SW 1271 (cell line): ENCODE measurements around the gene DCAF4.

Source experiments
- DNase-seq, 2 experiments: peaks; one replicate each; lab custom pipeline; 2025; lab: John Stamatoyannopoulos, UW

Gene DCAF4, protein sequence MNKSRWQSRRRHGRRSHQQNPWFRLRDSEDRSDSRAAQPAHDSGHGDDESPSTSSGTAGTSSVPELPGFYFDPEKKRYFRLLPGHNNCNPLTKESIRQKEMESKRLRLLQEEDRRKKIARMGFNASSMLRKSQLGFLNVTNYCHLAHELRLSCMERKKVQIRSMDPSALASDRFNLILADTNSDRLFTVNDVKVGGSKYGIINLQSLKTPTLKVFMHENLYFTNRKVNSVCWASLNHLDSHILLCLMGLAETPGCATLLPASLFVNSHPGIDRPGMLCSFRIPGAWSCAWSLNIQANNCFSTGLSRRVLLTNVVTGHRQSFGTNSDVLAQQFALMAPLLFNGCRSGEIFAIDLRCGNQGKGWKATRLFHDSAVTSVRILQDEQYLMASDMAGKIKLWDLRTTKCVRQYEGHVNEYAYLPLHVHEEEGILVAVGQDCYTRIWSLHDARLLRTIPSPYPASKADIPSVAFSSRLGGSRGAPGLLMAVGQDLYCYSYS

DNA sequence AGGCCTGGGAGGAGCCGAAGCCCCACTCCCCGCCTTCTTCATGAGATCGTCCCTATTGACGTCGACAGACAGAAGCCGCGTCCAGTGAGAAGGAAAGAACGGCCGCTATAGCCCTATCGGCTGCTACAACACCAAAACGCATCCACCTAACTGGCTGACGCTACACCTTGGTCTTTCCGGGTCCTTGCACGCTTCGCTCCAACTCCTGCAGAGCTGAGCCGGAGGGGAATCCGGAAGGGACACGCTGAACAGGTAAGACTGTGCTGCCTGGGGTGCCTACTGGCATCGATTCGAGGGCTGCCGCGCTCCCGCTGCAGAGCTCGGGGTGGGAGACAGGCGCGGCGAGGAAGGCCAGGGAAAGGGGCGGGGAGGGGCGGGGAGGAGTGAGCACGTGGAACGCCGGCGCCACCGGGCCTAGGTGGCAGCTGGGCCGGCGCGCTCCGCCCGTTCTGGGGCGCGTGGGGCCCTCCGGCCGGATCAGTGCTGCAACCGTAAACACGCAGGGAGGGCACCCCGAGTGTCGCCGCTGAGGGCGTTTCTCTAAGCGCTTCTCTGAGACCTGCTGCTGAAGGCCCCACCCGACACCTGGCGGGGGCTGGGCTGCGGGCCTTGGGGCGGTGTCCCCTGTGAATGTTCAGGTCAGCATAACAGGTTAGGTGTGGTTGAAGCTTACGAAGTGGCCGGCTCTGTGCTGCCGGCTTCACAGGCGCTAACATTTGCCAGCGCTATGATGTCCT is at the start of gene DCAF4:
TSS of gene DCAF4 (plus strand) at position 173 of the 737 bp plus-strand sequence. CDS start 11,515 bp downstream, outside the sequence.
- DNase-seq = peak; percentile 97 to 99

DNA sequence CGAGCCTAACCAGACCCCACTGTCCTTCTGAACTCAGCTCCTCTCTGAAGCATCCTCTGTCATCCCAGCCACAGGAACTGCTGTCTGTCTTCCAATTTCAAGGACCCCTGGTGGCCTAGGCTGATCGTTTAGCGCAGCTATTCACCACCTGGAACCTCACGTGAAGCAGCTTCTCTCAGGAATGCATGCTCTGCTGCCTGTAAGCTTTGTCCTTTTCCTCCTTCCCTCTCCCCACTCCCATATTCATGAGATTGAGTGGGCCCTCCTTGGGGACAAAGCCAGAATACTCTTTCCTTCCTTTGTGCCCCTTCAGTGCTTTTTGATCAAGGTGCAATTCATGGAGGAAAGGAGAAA is 49.6 kb upstream of the DCAF4 start:
- DNase-seq = no peak

DNA sequence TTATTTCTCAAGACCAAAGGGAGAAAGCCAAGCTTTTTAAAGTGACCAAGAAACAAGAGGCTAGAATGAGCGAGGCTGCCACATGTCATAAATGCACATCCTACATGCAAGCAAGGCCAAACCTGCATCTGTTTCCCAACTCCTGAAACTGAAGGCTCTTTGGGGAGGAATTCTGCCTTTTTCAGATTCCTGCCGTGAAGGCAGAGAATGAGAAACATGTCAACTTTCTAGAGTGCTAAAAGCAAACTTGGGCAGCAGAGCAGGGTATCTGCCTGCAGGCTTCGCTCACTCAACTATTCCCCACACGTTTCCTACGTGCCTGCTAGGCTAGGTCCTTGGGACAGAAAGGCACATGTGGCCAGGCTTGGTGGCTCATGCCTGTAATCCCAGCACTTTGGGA is 47.5 kb upstream of the DCAF4 start:
- no peak for DNase-seq

DNA sequence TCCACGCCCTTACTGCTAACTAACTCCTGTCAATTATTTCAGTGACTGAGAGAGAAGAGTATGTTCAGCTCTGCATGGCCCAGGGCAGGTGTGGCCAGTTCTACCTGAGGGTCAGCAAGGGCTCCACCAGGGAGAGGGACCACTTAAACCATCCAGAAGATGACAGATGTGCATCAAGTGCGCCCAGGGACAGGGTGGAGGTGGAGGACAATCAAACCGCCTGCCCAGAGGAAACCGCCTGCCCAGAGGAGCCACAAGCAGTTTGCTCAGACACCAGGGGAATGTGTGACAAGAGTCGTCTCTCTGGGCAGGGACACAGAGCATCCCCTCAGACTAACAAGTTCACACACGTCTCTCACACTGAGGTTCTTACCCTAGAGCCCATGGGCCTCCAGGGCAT is 46.8 kb upstream of the DCAF4 start:
- DNase-seq = no peak

DNA sequence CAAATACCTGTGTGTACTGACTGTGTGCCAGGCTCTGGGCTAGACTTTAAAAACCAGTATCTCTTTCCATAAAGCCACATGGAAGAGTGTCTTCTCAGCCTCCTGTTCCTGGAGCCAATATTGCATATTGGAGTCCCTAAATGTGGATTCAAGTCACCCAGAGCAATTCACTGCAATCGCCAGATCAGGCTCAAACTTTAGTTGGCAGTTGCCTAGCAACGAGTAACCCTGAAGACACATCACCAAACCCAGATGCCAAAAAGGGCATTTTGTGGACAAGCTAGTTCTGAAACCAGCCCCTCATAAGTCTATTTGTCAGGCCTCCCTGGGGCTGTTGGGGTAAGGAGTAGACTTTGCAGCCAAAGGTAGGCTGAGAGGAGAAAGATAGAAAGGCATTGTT is 46.1 kb upstream of the DCAF4 start:
- no peak for DNase-seq

DNA sequence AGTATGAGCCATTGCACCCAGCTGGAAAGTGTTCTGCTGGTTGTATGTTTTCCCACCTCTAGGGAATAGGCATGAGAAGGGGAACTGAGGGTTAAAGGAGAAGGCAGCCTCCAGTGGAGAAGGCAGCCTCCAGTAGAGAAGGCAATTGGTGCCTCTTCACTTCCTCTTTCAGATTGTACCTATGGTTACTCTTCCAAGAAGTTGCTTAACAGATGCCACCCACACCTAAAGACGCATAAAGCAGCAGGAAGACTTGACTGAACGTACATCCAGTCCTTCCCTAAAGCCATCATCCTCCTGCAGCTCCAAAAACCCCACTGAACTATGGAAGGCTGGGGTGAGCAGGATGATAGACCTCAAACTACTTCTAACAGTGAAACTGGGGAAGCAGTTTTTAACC is 45.4 kb upstream of the DCAF4 start:
- no peak for DNase-seq

DNA sequence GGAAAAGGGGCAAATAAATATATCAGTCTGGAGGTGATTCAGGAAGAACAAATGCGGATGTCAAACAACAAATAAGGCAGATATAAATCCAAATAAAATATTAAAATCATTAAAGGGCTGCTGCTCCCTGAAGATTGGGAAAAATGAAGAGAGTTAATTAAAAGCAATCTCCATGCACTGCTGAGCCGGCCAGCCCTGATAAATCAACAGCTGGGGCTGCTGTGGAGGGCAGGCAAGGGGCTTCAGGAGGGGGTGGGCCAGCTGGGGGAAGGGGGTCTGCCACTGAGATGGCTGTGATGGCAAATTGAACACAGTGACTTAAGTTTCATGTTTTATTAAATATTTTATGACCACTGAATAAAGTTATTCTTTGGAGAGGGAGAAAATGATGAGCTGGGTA is 44.7 kb upstream of the DCAF4 start:
- no peak for DNase-seq

DNA sequence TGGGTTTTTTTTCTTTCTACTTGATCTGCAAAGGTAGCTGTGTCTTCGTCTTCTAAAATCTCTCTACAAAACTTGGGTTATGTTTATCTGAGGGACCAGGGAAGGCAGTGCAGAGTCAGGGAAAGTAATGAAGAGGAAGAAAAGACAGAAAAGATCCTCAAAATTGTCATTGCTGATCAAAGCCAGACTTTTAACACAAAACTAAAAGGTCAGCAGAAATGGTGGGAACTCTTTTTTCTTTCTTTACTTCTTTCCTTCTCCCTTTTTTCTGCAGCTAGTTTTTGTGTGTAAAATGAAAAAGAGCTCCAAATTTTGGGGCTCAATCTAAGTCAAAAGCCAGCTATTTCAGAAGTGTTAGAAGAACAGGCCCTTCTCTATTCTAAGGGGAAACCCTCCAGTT is 44.2 kb upstream of the DCAF4 start:
- DNase-seq = no peak

DNA sequence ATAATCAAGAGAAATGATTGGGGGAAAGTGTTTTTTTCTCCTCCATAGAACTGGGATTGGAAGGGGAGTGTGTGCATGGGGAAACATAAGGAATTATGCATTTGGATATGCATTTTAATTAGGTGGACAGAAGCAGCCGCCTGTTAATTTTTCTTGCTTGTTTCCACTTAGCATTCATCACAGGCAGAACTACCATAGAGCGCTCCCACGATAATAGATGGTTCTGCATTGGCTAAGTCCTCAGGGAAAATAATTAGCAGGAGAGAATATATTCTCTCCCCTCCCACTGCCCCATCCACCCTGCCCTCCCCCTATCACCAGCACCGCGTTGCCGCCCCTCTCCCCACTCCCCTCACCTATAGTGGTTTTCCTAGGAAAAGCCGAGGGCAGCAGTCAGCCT is 43.8 kb upstream of the DCAF4 start:
- DNase-seq = no peak

DNA sequence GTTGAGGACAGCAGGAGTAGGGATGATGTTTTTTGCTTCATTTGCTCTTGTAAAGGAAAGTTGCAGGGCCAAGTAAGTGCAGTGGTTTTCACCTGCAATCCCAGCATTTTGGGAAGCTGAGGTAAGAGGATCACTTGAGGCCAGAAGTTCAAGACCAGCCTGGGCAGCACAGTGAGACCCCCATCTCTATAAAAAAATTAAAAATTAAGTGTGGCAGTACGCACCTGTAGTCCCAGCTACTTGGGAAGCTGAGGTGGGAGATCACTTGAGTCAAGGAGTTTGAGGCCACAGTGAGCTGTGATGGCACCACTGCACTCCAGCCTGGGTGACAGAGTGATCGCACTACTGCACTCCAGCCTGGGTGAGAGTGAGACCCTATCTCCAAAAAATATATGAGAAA is 43.2 kb upstream of the DCAF4 start:
- no peak for DNase-seq

DNA sequence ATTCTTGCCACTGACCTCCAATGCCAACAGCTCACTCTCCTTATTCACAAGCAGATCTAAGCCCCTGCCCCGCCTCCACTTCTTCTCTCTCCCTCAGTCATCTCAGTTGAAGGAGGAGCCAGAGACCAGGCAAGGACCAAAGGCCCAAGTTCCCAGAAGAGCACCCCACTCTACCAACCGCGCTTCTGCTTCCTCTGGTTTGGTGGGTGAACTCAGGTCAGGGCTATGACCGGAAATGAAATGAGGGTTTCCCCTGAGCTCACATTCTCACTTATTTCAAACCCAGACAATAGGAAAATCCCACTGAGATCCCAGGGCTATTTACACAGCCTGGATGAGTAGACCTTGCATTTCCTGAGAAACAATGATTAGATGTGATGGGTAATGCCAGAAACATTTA is 42.3 kb upstream of the DCAF4 start:
- DNase-seq = no peak

DNA sequence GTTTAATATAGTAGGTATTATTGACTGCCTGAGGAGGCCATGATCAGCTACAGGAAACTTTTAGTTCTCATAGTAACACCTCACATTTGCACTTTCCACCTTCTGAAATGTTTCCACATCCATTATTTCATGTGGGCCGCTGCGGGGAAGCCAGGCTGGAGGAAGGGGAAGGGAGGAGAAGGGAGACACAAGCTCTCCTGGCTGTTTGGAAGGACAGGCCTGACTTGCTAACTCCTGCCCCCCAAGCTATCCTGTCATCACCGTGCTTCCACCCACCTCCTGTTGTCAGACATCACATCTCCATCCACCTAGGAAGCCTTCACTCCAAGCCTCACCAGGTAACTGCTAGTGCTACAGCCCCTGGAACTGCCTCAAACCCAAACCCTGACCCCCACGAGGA is 41.9 kb upstream of the DCAF4 start:
- no peak for DNase-seq

DNA sequence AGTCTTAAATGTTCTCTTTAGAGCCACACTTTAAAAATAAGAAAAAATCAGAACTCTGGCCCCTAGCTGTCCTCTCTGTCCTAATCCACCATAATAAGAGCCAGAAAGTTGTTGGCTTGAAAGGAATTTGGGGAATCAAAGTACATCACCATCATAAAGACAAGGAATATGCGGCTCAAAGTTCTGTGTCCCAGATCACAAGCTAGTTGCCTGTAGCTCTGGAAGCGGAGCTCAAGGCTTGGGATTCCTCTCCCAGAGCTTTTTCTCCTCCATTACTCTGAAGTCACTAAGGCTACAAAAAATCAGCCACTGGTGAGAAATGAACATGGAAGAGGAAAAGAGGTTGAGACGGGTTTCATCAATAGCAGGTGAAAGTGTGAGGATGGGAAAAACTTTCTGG is 38.8 kb upstream of the DCAF4 start:
- DNase-seq = no peak

DNA sequence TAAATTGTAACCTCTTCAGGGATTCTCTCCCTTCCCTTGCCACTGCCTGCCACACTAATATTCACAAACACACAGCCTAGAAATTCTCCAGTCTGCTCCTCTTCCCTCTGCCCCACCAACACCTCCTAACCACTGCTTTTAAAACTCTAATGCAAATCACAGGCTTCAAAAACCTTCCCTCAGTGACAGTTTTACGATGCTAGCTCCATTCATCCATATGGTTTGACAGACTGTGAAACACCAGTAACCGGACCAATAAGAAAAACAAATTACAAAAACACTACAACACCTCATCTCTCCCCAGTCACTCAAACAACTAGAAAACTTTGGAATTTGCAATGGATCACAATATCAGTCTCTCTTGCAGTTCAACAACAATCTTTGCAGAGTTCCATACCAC is 38.1 kb upstream of the DCAF4 start:
- DNase-seq = no peak

DNA sequence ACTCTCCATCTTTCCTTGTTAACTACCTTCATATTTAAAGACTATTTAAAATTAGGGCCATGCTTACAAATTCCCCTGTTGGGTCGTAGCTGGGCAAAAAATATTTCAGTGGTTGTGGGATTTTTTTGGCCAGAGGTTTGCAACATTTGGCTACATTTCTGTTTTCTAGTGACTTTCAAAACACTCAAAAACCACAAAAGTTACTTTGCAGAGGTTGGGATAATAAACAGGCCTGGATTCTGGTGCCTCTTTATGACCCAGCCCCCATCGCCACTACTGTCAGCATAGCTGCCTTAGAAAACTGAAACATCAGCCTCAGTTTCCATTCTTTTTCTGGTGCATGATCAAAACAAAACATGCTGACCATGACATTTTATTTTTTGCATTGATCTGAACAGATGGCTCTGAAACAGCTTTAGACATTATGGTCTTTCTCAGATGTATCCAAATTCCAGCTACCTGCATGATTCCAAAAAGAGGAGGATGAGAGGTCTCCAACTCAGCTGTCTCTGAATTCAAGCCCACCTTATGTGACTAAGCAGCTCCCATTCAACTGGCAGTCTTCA is 37.5 kb upstream of the DCAF4 start:
- no peak for DNase-seq

DNA sequence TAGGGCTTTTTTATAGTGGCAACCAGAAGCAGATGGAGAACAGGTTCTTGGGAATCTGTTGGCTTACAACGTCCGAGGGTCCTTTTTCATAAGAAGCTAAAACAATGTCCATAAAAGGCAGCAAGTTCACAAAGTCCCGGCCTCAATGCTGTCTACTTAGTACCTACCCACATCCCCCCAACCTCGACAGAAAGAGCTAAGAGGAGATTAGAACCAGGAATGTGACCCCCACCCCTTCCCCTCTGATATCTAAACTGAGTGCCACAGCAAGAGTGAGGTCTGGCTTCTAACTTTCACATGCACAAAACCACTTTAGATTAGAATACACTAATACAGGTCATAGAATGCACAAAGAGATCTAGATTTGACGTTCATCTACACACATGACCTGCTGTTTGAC is 36.9 kb upstream of the DCAF4 start:
- no peak for DNase-seq

DNA sequence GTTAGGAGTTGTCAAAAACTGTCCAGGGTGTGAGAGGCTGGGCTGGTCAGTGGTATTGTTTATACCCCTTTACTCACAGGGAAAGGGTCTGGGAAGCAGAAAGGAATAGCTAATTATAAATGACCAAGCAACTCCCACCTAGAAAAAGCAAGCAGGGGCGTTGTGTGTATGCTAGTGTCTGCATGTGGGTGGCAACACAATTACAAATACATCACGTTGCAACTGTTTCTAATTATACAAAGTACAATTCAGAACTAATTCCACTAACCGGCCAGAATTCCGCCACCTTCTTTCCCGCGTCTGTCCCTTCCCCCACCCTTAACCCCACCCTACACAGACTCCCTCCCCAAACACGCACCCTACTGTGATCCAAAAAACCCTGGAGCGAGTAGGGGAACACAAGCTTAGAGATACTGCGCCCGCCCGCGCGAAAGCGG is 34.6 kb upstream of the DCAF4 start:
- DNase-seq = no peak

DNA sequence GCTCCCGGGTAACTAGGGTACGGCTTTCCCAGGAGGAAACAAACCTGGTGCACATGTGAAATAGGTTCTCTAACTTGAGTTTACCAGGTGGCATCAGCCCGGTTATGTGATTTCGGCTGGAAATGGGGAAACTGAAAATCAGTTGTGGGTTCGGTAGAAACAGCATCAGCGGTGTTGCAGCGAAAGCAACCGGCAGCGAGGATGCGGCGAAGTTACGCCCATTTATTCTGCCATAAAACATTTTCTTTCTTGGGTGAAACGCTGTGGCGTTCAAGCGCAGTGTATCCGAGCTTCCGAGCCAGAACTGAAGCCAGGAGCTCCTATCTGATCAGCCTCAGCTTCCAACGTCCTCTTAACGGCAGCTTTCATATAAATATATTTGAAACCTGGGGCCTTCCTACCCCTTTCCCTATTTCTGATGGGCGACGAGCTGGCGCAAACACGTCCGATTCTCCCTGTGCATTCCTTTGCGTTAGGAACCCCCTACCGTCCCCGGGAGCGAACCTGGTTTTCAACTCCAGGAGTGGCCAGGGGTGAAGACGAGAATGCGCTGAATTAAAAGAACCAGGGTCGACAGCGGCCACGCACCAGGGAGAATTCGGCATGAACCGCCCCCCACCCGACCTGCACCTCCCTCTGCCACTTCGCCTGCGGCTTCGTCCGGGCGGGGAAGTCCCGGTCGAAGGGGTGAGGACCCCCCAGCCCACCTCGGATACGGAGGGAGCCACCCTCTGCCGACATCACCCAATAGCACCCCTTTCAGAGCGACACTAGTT is 34.0 kb upstream of the DCAF4 start:
- no peak for DNase-seq

DNA sequence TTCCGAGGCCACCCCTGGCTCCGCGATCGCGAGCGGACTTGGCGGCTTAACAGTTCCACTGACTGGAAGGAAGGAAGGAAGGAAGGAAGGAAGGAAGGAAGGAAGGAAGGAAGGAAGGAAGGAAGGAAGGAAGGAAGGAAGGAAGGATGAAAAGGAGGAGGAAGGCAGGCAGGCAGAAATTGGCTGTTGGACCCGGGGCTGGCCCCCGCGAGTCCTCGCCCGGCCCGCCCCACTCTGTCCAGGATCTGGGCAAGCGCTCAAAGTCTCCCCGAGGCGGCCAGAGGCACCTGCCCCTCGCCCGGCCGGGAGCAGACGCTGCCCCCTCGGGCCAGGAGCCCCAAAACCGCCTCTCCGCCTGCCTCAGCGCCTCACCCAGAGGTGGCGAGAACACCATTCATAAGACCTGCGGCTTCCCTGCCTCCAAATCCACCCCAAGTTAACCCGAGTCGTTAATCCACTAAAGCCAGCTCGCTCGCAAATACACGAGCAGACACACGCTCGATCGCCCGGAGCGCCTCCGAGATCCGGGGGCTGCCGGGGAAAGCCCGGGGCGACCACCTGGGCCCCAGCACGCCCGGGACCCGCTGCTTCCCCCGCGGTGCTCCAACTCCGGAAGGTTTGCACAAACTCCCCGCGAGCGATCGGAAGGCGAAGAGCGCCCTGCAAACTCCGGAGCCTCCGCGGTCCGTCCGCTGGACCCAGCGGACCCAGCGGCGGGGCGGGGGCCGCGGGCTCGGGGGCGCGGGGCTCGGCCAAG is 33.2 kb upstream of the DCAF4 start:
- no peak for DNase-seq

DNA sequence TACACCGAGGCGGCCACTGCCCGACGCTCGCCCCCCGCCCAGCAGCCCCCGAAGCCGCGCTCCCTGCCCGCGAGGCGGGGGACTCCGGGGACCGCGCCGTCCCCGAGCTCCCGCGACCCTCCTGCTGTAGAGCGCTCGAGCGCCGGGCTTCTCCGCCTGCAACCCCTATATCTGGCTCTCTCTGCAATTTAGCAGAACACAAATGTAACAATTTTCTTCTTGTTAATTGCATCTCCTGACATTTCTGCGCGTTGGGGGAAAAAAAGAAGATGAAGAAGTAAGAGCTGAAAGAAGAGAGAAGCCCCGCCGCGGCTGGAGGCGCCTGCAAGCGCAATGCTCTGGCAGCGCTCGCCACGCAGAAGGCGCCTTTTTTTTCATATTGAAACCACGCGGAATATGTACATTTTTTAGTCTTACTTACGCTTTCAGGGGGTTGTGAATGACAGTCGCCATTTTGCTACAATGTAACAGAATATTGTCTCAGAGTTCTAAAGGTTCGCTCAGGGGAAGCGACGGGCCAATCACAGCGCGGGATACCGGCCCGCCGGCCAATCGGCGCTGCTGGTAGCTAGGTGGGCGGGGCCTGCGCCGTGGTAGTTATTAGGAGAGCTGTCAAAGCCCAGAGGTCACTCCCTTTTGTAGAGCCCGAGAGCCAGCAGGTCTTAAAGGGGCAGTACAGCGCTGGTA is 32.5 kb upstream of the DCAF4 start, which contains the start of gene DPF3:
TSS of gene DPF3 (minus strand) at position 466 of the 687 bp plus-strand sequence. CDS start at position 453, 13 bp downstream.
- DNase-seq = peak; percentile 86 to 97

DNA sequence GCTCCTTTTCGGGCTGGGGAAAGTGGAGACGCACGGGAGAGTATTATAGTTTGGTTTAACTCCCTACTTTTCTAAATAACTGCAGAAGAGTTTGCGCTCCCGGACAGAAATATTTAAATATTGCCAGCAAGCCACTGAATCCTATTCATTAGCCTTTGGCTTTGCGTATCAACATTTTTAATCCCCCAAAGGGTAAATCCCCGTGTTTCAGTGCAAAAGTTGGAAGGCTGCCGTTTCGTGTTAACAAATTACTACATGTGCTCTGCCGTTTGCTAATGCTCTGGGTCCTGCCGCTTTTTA is 32.0 kb upstream of the DCAF4 start:
- DNase-seq = no peak
